ENCODE measurements around the gene RAB11FIP5.

Gene RAB11FIP5

GRCh38 chr2:73031095-73031678, 81.6 kb downstream of the RAB11FIP5 start:
- DNase-seq = no peak

DNA sequence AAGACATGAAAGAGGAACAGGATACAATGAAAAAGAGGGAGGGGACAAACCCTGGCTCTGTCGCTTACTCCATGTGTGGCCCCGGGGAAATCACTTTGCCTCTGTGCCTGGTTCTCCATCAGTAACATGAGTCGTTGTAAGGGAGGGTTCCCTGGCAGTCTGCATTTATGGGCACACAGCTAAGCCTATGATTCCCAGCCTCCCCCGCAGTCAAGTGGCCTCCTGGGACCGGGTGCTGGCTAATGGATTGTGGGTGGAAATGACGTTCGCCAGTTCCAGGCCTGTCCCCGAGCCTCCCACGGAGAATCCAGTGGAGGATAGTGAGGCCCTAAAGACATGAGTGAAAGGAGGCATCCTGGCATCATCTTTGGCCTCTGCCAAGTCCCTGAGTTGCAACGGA, 83.9 kb downstream of the RAB11FIP5 start:
- DNase-seq = no peak

GRCh38 chr2:73027340-73027739, 85.4 kb downstream of the RAB11FIP5 start:
- DNase-seq = no peak

DNA sequence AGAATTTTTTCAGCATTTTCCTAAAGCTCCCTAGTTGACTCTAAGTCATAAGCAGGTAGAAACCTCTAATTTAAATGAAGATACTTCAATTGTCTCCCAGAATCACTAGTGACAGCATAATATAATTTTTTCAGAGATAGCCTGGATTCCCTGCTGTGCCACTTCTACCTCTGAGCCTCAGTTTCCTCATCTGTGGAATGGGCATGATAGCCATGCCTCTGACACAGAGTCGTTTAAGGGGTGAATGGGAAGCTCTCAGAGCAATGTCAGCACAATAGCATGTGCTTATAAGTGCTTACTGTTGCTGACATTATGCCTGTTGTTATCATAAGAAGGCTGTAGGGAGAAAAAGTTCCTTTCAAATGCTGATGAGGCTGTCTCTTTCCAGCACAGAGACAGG, 89.3 kb downstream of the RAB11FIP5 start:
- no peak for DNase-seq

All from activated naive CD4-positive, alpha-beta T cell (primary cell).